ENCODE results near the gene PPP1R10.

Gene PPP1R10

DNA sequence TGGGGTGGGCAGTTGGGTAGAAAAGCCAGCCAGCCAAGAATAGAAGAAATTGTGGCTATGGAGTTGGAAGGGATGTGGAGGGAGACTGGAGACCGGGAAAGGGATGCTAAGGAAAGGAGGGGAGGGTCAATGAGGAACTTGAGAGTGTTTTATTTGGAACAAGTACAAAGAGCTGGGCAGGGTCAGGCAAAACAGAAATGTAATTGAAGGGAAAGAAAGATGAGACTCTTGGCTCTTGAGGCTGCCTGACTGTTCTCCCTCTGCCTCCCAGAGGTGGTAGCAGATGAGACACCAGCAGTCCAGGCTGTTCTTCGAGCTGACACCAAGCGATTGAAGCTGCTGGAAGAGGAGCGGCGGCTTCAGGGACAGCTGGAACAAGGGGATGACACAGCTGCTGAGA, 33.1 kb downstream of the PPP1R10 start:
- no peak overlapping the region for H3K4me3 ChIP-seq (ENCODE audit: low read depth, low read length)
- no peak for TF ChIP-seq CTCF (IDR thresholded peaks at IDR 0.05; ENCODE audit: control insufficient read depth, extremely low read depth, insufficient read depth)
- DNase-seq (ENCODE audit: low read depth): no peak

DNA sequence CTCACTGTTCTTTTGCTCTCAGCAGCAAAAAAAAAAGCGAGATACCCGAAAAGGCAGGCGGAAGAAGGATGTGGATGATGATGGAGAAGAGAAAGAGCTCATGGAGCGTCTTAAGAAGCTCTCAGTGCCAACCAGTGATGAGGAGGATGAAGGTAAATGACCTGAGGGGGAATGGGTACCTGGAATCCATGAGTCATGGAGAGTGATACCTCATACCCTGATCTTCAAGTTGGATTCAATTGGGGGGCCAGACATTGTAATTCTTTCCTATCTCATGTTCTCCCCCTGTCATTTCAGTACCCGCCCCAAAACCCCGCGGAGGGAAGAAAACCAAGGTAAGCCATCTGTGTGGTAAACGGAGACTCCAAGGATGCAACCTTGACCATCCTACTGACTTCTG, 39.0 kb downstream of the PPP1R10 start:
- no peak overlapping the region for H3K4me3 ChIP-seq (ENCODE audit: low read depth, low read length)
- TF ChIP-seq CTCF (IDR thresholded peaks at IDR 0.05; ENCODE audit: control insufficient read depth, extremely low read depth, insufficient read depth): no peak
- no peak for DNase-seq (ENCODE audit: low read depth)

DNA sequence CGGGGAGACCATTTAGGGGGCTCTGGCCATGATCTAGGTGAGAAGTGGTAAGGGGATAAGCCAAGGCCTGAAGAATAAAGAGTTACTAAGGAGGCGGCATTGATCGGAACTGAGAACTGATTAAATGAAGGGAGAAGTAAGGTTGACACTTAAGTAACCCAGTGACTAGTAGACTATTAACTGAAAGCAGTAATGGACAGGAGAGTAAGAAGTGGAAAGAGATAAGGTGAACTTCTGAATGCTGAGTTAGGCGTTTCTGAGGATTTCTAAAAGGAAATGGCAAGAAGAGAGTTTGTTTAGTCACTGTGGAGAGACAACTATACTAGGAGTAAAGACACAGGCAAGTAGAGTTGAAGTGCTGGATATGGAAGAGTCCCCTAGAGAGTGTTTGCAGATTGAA, 43.9 kb downstream of the PPP1R10 start:
- no peak for DNase-seq (ENCODE audit: low read depth)
- no peak overlapping the region for H3K4me3 ChIP-seq (ENCODE audit: low read depth, low read length)
- no peak for TF ChIP-seq CTCF (IDR thresholded peaks at IDR 0.05; ENCODE audit: control insufficient read depth, extremely low read depth, insufficient read depth)

- DNase-seq (ENCODE audit: low read depth): no peak
- H3K4me3 ChIP-seq (ENCODE audit: low read depth, low read length): peak overlapping the region; percentile 84
- no peak for TF ChIP-seq CTCF (IDR thresholded peaks at IDR 0.05; ENCODE audit: control insufficient read depth, extremely low read depth, insufficient read depth)
These were observed 44.9 kb downstream of the PPP1R10 start for GRCh38 chr6:30572148-30572547.

DNA sequence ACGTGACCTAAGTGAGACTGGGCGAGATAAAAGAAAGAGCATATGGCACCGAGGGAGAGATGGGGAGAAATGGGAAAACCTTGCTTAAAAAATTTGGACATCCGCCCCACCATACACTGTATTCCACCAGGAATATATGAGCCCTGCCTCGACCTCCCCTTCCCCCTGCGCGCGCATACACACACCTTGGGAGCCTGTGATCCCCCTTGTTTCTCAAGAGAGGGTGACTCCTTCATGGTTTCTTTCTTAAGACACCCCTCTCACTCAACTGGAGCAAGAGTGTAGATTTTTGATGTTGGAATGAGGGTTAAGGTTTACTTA, 45.3 kb downstream of the PPP1R10 start:
- TF ChIP-seq CTCF (IDR thresholded peaks at IDR 0.05; ENCODE audit: control insufficient read depth, extremely low read depth, insufficient read depth): no peak

DNA sequence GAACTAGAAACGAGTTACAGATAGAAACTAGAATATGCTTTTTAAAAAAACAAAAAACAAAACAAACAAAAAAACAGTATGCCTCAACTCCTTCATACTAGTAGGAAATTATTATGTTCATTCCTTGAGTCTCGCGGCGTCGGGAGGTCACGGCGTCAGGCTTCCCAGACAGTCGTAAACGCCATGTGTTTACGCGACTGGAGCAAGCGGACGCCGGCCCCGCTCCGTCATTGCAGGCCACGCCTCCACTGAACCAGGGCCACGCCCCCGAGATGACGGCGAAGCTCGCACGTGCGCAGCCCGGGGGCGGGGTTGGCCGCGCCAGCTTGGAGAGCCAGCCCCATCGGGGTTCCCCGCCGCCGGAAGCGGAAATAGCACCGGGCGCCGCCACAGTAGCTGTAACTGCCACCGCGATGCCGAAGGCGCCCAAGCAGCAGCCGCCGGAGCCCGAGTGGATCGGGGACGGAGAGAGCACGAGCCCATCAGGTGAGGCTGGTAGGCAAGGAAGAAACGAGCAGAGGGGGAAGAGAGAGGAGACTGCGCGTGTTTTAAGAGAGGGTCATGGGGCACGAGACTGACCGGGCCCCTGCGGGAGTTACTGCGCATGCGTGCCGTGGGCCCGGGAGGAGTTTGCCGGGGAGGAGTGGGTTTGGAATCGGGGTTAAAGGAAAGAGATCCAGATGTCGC, 45.8 kb downstream of the PPP1R10 start, which contains the start of gene ABCF1:
ABCF1 (plus strand) TSS at position 368 of the 687 bp plus-strand sequence; CDS start at position 414, 46 bp downstream.
- peak within 1 kb of the TSS; percentile 84 for H3K4me3 ChIP-seq (ENCODE audit: low read depth, low read length)

More for the DNA sequence above, 45.3 kb downstream of the PPP1R10 start:
- H3K4me3 ChIP-seq (ENCODE audit: low read depth, low read length): peak overlapping the region; percentile 84
- DNase-seq (ENCODE audit: low read depth): no peak

More for the DNA sequence above, 45.8 kb downstream of the PPP1R10 start, which contains the start of gene ABCF1:
- peak; percentile 88 for DNase-seq (ENCODE audit: low read depth)
- TF ChIP-seq CTCF (IDR thresholded peaks at IDR 0.05; ENCODE audit: control insufficient read depth, extremely low read depth, insufficient read depth): no peak
